Liver (tissue), 9 donors: Measurements from ENCODE around the gene PRMT3. TPM values are rescaled to one million over a fixed set of nuclear protein-coding genes. Genes with fewer than 3 reads are reported as not detected.
A peak's percentile ranks its signal among the peaks of the same experiment; 100 is the strongest.

Experiments used
- DNase-seq: peaks from one replicate; pipeline ENCODE4 v3.0.0-alpha.2; 2017; ENCODE audit warnings: low spot score
- H3K27ac ChIP-seq, 2 donors: one replicate each; pipeline ENCODE4 v1.7.0; 2013; ENCODE audit warnings: inconsistent platforms in 2 of 2, low read length in 2 of 2, control low read depth in 1 of 2, low read depth in 1 of 2, mild to moderate bottlenecking in 1 of 2
- H3K27me3 ChIP-seq, 4 donors: one replicate each; pipeline versions ENCODE4 v1.6.1 to v1.7.0; 2013; ENCODE audit warnings: low read length in 3 of 4, inconsistent platforms in 1 of 4, mild to moderate bottlenecking in 1 of 4, moderate library complexity in 1 of 4; ENCODE audit not compliant: control insufficient read depth in 4 of 4, insufficient read depth in 4 of 4
- H3K36me3 ChIP-seq, 4 donors: one replicate each; pipeline versions ENCODE4 v1.6.1 to v1.7.0; 2013; ENCODE audit warnings: low read length in 3 of 4, mild to moderate bottlenecking in 3 of 4, low read depth in 1 of 4, moderate library complexity in 1 of 4; ENCODE audit not compliant: control insufficient read depth in 4 of 4, insufficient read depth in 3 of 4
- H3K4me1 ChIP-seq, 4 donors: one replicate each; pipeline versions ENCODE4 v1.6.1 to v1.7.0; 2013; ENCODE audit warnings: low read length in 3 of 4, mild to moderate bottlenecking in 3 of 4, moderate library complexity in 1 of 4; ENCODE audit not compliant: control insufficient read depth in 4 of 4, insufficient read depth in 4 of 4
- H3K4me3 ChIP-seq, 3 donors: one replicate each; pipeline versions ENCODE4 v1.6.1 to v1.7.0; 2013; ENCODE audit warnings: low read length in 3 of 3, control low read depth in 1 of 3, low read depth in 1 of 3, mild to moderate bottlenecking in 1 of 3
- H3K9ac ChIP-seq, 2 donors: one replicate each; pipeline ENCODE4 v1.7.0; 2013; ENCODE audit warnings: low read length in 2 of 2, mild to moderate bottlenecking in 2 of 2, moderate library complexity in 2 of 2, control low read depth in 1 of 2, low read depth in 1 of 2
- H3K9me3 ChIP-seq, 4 donors: one replicate each; pipeline versions ENCODE4 v1.6.1 to v1.7.0; 2013; ENCODE audit warnings: low read length in 3 of 4; ENCODE audit not compliant: control insufficient read depth in 4 of 4
- ATF3 ChIP-seq: IDR thresholded peaks from 2 replicates; pipeline ENCODE4 v1.6.1; 2016; ENCODE audit warnings: antibody characterized with exemption
- EGR1 ChIP-seq, 2 donors: IDR thresholded peaks; 2 replicates each; pipeline ENCODE4 v1.6.1; 2016 to 2018; ENCODE audit warnings: antibody characterized with exemption in 2 of 2, low read depth in 2 of 2
- FOXA1 ChIP-seq: IDR thresholded peaks from 2 replicates; pipeline ENCODE4 v1.6.1; 2016; ENCODE audit warnings: antibody characterized with exemption
- FOXA2 ChIP-seq: IDR thresholded peaks from 2 replicates; pipeline ENCODE4 v1.6.1; 2016; ENCODE audit warnings: antibody characterized with exemption
- GABPA ChIP-seq, 2 donors: IDR thresholded peaks in 1 of 2; conservative IDR thresholded peaks in 1 of 2; 2 replicates each; pipeline ENCODE4 v1.6.1; 2016; ENCODE audit warnings: antibody characterized with exemption in 2 of 2, mild to moderate bottlenecking in 1 of 2, moderate library complexity in 1 of 2
- HNF4A ChIP-seq, 2 donors: conservative IDR thresholded peaks; 2 replicates each; pipeline ENCODE4 v1.6.1; 2016; ENCODE audit warnings: antibody characterized with exemption in 2 of 2, mild to moderate bottlenecking in 2 of 2
- HNF4G ChIP-seq: IDR thresholded peaks from 2 replicates; pipeline ENCODE4 v1.6.1; 2016; ENCODE audit warnings: antibody characterized with exemption
- JUND ChIP-seq, 2 donors: IDR thresholded peaks; 2 replicates each; pipeline ENCODE4 v1.6.1; 2016; ENCODE audit warnings: antibody characterized with exemption in 2 of 2
- NR2F2 ChIP-seq: IDR thresholded peaks from 2 replicates; pipeline ENCODE4 v1.6.1; 2016; ENCODE audit warnings: antibody characterized with exemption
- RAD21 ChIP-seq, 2 donors: IDR thresholded peaks; 2 replicates each; pipeline ENCODE4 v1.6.1; 2016; ENCODE audit warnings: antibody characterized with exemption in 2 of 2, mild to moderate bottlenecking in 2 of 2
- REST ChIP-seq: IDR thresholded peaks from 2 replicates; pipeline ENCODE4 v1.6.1; 2016; ENCODE audit warnings: antibody characterized with exemption, mild to moderate bottlenecking
- RXRA ChIP-seq, 2 donors: IDR thresholded peaks; 2 replicates each; pipeline ENCODE4 v1.6.1; 2017 to 2018; ENCODE audit warnings: antibody characterized with exemption in 2 of 2, mild to moderate bottlenecking in 1 of 2
- SP1 ChIP-seq: IDR thresholded peaks from 2 replicates; pipeline ENCODE4 v1.6.1; 2018; ENCODE audit warnings: antibody characterized with exemption, mild to moderate bottlenecking
- TAF1 ChIP-seq: conservative IDR thresholded peaks from 2 replicates; pipeline ENCODE4 v1.6.1; 2016; ENCODE audit warnings: antibody characterized with exemption, mild to moderate bottlenecking
- YY1 ChIP-seq: IDR thresholded peaks from 2 replicates; pipeline ENCODE4 v1.6.1; 2016; ENCODE audit warnings: antibody characterized with exemption, mild to moderate bottlenecking
- WGBS: extraction: QIAGEN DNeasy Blood & Tissue Kit; methylation state at CpG from one replicate; pipeline ENCODE4 v1.1.7; 2013; 5-methylcytosine and 5-hydroxymethylcytosine counted together
- polyA plus RNA-seq, 2 donors: library from polyadenylated mRNA; stranded (reverse) in 1 of 2; unstranded in 1 of 2; fragments of 200-250 nt in 1 of 2; fragments of >200 nt in 1 of 2; fragmentation: Nextera tagmentation in 1 of 2; extraction: Ambion mirVana in 1 of 2; gene quantifications; one replicate each; pipeline versions ENCODE4 v1.2.1 to v1.2.3, GENCODE V29; 2013 to 2015
- total RNA-seq, 2 donors: library from RNA; depleted of rRNA; stranded (reverse); fragments of >200 nt; gene quantifications; one replicate each; pipeline ENCODE4 v1.2.3, GENCODE V29; 2014
- TF ChIP-seq, protein P1 (sequence below): IDR thresholded peaks from 2 replicates; pipeline ENCODE4 v1.6.1; 2016; ENCODE audit warnings: antibody characterized with exemption
- TF ChIP-seq, protein P2 (sequence below): fragments of 150-350 bp; IDR thresholded peaks from 2 replicates; pipeline ENCODE4 v1.5.1; 2017; ENCODE audit warnings: improper control_type of control experiment, low read depth, low read length; ENCODE audit not compliant: missing input control
- TF ChIP-seq, protein P3 (sequence below): IDR thresholded peaks from 2 replicates; pipeline ENCODE4 v1.6.1; 2016; ENCODE audit warnings: antibody characterized with exemption
- donor health status: healthy.
- donor health status: healthy.
- donor health status: healthy.
- donor health status: healthy.
- donor health status: healthy.

The PRMT3 gene
- total and polyA plus RNA-seq, 4 donors, result 3.5 to 15.8 (median 7.8) TPM

GRCh38 chr11:20488352-20488751 lies 100.8 kb downstream of the PRMT3 start (continued):
- TF ChIP-seq HNF4A (conservative IDR thresholded peaks at IDR 0.05), result no peak
- no peak for TF ChIP-seq ATF3
- no peak for TF ChIP-seq FOXA2

DNA sequence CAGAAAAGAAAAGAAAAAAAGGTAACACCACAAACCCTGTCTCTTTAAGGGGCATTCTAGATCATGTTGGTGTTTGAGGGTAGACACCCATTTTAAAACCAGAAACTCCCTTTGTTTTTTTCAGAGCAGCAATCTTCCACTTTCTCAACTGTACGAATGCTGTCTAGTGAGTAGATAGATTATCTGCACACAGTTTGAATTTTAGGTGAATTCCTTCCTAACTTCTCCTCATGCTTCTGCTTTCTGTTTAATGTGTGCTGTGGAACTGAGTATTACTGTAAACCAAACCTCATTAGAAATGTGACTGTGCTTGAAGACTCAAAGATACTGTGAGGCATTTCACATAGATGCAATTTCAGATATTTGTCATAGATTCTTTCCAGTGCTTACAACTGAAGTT lies 102.4 kb downstream of the PRMT3 start:
- TF ChIP-seq, protein P1, sequence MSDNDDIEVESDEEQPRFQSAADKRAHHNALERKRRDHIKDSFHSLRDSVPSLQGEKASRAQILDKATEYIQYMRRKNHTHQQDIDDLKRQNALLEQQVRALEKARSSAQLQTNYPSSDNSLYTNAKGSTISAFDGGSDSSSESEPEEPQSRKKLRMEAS, result no peak
- peaks cover 0 to 19% (median 16%) of the 10 kb centered on the region in 4 donors for H3K4me1 ChIP-seq
- H3K27me3 ChIP-seq, result no peaks in the 10 kb centered on the region
- no peak overlapping the region for H3K27ac ChIP-seq
- no peak overlapping the region for H3K4me3 ChIP-seq
- WGBS, result 76% methylated on average over 1 of the region's 1 CpG
- H3K9ac ChIP-seq, result no peak overlapping the region
- no peaks in the 10 kb centered on the region for H3K9me3 ChIP-seq
- DNase-seq, result no peak
- H3K36me3 ChIP-seq, result no peaks in the 10 kb centered on the region

GRCh38 chr11:20493340-20493739 lies 105.8 kb downstream of the PRMT3 start:
- no peak for DNase-seq
- H3K36me3 ChIP-seq, result peaks cover 0 to 2% (median 0%) of the 10 kb centered on the region in 4 donors
- no peak overlapping the region for H3K4me3 ChIP-seq
- no peaks in the 10 kb centered on the region for H3K9me3 ChIP-seq
- no peak overlapping the region for H3K9ac ChIP-seq
- TF ChIP-seq FOXA1 (no peak), EGR1 (IDR thresholded peaks at IDR 0.05; ENCODE audit: low read depth in 2 of 2) (peak; percentile 34 to 36), HNF4G (no peak), SP1 (no peak), TAF1 (no peak), HNF4A (conservative IDR thresholded peaks at IDR 0.05) (peak; percentile 39 to 42), JUND (IDR thresholded peaks at IDR 0.05) (peak in 1 of 2 donors; percentile 28), YY1 (no peak), NR2F2 (no peak), RXRA (IDR thresholded peaks at IDR 0.05) (peak in 1 of 2 donors; percentile 6), FOXA2 (no peak), REST (no peak), GABPA (IDR thresholded peaks at IDR 0.05 in 1 of 2, conservative IDR thresholded peaks at IDR 0.05 in 1 of 2) (no peak), ATF3 (no peak), RAD21 (IDR thresholded peaks at IDR 0.05) (peak in 1 of 2 donors; percentile 20)
- TF ChIP-seq, protein P2, sequence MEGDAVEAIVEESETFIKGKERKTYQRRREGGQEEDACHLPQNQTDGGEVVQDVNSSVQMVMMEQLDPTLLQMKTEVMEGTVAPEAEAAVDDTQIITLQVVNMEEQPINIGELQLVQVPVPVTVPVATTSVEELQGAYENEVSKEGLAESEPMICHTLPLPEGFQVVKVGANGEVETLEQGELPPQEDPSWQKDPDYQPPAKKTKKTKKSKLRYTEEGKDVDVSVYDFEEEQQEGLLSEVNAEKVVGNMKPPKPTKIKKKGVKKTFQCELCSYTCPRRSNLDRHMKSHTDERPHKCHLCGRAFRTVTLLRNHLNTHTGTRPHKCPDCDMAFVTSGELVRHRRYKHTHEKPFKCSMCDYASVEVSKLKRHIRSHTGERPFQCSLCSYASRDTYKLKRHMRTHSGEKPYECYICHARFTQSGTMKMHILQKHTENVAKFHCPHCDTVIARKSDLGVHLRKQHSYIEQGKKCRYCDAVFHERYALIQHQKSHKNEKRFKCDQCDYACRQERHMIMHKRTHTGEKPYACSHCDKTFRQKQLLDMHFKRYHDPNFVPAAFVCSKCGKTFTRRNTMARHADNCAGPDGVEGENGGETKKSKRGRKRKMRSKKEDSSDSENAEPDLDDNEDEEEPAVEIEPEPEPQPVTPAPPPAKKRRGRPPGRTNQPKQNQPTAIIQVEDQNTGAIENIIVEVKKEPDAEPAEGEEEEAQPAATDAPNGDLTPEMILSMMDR, result no peak
- TF ChIP-seq, protein P1, result no peak
- TF ChIP-seq, protein P3, sequence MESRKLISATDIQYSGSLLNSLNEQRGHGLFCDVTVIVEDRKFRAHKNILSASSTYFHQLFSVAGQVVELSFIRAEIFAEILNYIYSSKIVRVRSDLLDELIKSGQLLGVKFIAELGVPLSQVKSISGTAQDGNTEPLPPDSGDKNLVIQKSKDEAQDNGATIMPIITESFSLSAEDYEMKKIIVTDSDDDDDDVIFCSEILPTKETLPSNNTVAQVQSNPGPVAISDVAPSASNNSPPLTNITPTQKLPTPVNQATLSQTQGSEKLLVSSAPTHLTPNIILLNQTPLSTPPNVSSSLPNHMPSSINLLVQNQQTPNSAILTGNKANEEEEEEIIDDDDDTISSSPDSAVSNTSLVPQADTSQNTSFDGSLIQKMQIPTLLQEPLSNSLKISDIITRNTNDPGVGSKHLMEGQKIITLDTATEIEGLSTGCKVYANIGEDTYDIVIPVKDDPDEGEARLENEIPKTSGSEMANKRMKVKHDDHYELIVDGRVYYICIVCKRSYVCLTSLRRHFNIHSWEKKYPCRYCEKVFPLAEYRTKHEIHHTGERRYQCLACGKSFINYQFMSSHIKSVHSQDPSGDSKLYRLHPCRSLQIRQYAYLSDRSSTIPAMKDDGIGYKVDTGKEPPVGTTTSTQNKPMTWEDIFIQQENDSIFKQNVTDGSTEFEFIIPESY, result no peak
- peaks cover 0 to 19% (median 16%) of the 10 kb centered on the region in 4 donors for H3K4me1 ChIP-seq
- H3K27me3 ChIP-seq, result no peaks in the 10 kb centered on the region
- whole genome bisulfite sequencing, result 39% methylated on average over 4 of the region's 4 CpGs
- H3K27ac ChIP-seq, result no peak overlapping the region
